T-helper 1 cell treated with Interleukin-12 subunit alpha and Interleukin-12 subunit beta and Interleukin-4 antibody, amounts not matched to agents 30 μg/mL and 1 μg/mL, for 36 hours (primary cell): Measurements from ENCODE around the gene METTL6.
A peak's percentile ranks its signal among the peaks of the same experiment; 100 is the strongest.
"Not testable (repeated sequence)": the region's sequence is repeated elsewhere in the genome, so short reads cannot be mapped to it uniquely, and the experiment has no call there.

Experiments used
- H3K27ac Mint-ChIP-seq: one replicate; pipeline ENCODE4 v1.8.0; 2021; ENCODE audit warnings: mild to moderate bottlenecking, mixed read lengths
- H3K27me3 Mint-ChIP-seq: one replicate; pipeline ENCODE4 v1.8.0; 2021; ENCODE audit warnings: low read depth, mixed read lengths
- H3K36me3 Mint-ChIP-seq: one replicate; pipeline ENCODE4 v1.8.0; 2021; ENCODE audit warnings: low read depth, mixed read lengths
- H3K4me1 Mint-ChIP-seq: one replicate; pipeline ENCODE4 v1.8.0; 2021; ENCODE audit warnings: low read depth, mixed read lengths
- H3K4me3 Mint-ChIP-seq: one replicate; pipeline ENCODE4 v1.8.0; 2021; ENCODE audit warnings: mild to moderate bottlenecking, moderate library complexity, mixed read lengths
- H3K9me3 Mint-ChIP-seq: one replicate; pipeline ENCODE4 v1.8.0; 2021; ENCODE audit warnings: mixed read lengths

METTL6 gene, protein sequence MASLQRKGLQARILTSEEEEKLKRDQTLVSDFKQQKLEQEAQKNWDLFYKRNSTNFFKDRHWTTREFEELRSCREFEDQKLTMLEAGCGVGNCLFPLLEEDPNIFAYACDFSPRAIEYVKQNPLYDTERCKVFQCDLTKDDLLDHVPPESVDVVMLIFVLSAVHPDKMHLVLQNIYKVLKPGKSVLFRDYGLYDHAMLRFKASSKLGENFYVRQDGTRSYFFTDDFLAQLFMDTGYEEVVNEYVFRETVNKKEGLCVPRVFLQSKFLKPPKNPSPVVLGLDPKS

DNA sequence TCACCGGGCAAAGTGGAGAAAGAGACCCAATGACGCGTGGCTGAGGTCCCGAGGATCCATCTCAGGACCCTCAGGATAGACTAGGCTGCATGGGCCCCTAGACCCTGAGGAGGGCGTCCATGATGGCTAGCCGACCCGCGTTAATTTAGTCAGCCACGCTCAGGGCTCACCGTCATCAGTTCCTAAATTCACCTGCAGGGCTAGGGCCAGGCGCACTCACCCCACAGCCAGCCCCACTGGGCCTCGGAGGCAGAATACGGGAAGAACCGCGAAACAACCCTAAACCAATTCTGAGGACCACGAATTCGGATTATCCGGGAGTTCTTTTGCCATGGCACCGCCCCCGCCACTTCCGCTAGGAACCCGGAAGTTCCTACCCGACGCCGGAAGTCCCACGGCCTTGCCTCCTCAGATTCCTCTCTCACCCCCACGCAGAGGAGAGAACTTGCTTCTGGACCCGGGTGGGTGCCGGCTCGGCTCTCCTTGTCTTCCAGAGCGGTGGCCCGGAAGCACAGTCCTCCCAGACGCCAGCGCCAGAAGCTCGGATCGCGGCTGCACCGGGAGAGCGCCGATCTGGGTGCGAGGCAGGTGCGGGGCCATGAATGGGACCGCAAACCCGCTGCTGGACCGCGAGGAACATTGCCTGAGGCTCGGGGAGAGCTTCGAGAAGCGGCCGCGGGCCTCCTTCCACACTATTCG, at the start of gene METTL6, which contains the start of gene EAF1:
Gene METTL6 (minus strand): TSS at position 363 of the 699 bp plus-strand sequence. CDS start 1,033 bp downstream, outside the sequence.
Gene EAF1 (plus strand): TSS at position 417 of the 699 bp plus-strand sequence. CDS start 182 bp downstream, at position 599.
- peak within 1 kb of the TSS; percentile 90 for H3K27ac Mint-ChIP-seq
- peak within 1 kb of the TSS; percentile 96 for H3K4me3 Mint-ChIP-seq
- H3K27me3 Mint-ChIP-seq: no peaks in the 10 kb centered on the region
- peaks cover 45% of the 10 kb centered on the region for H3K4me1 Mint-ChIP-seq
- H3K9me3 Mint-ChIP-seq: peaks cover 3% of the 10 kb centered on the region
- peaks cover 28% of the 10 kb centered on the region for H3K36me3 Mint-ChIP-seq

DNA sequence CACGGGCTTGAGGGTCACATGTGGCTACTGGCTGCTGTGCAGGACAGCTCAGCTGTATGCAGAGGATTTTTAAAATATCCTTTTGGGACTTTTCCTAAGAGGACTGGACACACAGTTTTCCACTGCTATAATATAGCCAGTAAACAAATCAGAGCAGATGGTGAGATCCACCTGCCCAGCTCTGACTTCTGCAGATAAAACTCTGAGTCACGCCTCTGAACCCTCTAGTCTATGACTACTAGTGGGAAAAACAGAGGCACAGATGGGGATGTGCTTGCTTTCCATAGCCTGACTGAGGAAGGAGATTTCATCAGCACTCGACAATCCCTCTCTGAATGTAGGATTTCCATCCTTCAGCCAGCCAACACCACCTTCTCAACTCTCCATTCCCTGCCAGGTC, 49.0 kb upstream of the METTL6 start:
- Mint-ChIP-seq H3K36me3 (no peaks in the 10 kb centered on the region), H3K9me3 (peaks cover 3% of the 10 kb centered on the region), H3K27ac (no peak overlapping the region), H3K4me1 (no peaks in the 10 kb centered on the region), H3K4me3 (no peak overlapping the region), H3K27me3 (peaks cover 10% of the 10 kb centered on the region)

DNA sequence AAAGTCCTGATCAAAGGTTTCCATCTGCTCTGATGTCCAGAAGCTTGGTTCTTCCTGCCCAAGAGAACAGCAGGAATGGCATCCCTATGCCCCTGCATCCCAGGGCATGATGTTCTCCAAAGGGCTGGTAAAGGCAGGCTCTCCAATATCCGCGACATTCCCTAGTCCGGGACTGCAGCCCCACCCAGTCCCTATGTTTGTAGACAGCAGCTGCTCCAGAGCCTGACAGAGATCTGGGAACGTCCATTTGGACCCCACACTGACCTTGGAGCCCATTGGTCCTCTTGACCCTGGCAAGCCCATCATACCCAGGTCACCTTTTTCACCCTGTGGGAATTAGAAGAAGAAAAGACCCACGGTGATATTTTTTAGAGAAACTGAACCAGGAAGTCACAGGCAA, 47.8 kb upstream of the METTL6 start:
- no peaks in the 10 kb centered on the region for H3K9me3 Mint-ChIP-seq

DNA sequence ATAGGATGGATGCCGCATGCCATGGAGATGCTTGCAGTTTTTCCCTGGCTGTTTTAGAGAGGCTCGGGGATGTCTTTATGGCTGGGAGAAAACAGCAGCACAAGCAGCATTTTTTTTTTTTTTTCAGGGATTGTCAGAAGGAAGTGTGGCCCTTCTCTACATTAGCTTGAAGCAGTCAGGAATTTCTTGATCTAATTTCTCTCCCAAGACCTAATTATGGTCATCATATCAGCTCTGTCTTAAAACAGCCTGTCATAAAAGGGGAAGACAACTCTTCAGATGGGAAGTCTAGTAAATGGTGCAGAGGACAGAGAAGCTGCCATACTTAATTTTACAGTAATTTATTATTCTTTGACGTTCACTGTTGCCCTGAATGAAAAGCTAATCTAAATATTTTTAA, 44.5 kb upstream of the METTL6 start:
- no peak overlapping the region for H3K27ac Mint-ChIP-seq
- H3K4me3 Mint-ChIP-seq: no peak overlapping the region
- no peaks in the 10 kb centered on the region for H3K9me3 Mint-ChIP-seq
- peaks cover 9% of the 10 kb centered on the region for H3K27me3 Mint-ChIP-seq
- no peaks in the 10 kb centered on the region for H3K36me3 Mint-ChIP-seq
- H3K4me1 Mint-ChIP-seq: no peaks in the 10 kb centered on the region

More for the DNA sequence above, 47.8 kb upstream of the METTL6 start:
- H3K27me3 Mint-ChIP-seq: peaks cover 9% of the 10 kb centered on the region
- H3K27ac Mint-ChIP-seq: no peak overlapping the region
- H3K36me3 Mint-ChIP-seq: no peaks in the 10 kb centered on the region
- no peak overlapping the region for H3K4me3 Mint-ChIP-seq
- no peaks in the 10 kb centered on the region for H3K4me1 Mint-ChIP-seq

DNA sequence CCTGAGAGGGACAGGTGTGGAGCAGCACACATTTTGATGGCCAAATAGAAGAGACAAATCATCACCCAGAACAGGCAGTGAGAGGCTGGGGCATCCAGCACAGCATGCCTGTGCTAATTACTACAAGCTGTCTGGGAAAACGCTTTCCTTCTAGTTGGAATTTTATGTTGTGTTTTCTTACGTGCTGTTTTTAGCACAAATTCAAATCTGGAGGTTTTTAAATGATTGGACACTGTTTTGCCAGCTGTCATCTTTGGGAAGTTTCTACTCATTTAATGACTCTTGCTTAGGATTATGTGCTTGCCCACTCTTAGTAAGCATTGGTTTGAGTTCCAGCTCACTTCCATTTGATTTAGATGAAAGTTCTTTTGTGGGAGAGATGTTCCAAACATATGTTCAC, 43.5 kb upstream of the METTL6 start:
- Mint-ChIP-seq H3K4me3 (no peak overlapping the region), H3K9me3 (no peaks in the 10 kb centered on the region), H3K4me1 (no peaks in the 10 kb centered on the region), H3K36me3 (no peaks in the 10 kb centered on the region), H3K27me3 (peaks cover 9% of the 10 kb centered on the region), H3K27ac (no peak overlapping the region)

DNA sequence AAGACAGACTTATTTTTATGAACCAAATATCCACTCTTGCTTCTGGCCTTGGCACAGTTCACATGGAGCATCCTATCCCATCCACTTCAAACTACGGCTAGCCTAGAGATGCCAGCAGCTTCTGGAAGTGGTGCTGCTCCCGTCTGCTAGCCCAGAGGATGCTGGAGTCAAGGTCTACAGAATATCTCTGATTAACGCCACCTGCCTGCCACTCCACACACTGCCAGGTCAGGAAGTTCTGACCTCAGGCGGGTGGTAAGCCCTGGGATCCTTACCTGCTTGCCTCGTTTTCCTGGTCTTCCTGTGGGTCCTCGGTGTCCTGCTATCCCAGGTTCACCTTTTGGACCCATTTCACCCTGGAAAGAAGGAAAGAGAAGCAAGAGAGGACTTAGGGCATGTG, 42.9 kb upstream of the METTL6 start:
- no peaks in the 10 kb centered on the region for H3K36me3 Mint-ChIP-seq
- H3K4me1 Mint-ChIP-seq: no peaks in the 10 kb centered on the region

DNA sequence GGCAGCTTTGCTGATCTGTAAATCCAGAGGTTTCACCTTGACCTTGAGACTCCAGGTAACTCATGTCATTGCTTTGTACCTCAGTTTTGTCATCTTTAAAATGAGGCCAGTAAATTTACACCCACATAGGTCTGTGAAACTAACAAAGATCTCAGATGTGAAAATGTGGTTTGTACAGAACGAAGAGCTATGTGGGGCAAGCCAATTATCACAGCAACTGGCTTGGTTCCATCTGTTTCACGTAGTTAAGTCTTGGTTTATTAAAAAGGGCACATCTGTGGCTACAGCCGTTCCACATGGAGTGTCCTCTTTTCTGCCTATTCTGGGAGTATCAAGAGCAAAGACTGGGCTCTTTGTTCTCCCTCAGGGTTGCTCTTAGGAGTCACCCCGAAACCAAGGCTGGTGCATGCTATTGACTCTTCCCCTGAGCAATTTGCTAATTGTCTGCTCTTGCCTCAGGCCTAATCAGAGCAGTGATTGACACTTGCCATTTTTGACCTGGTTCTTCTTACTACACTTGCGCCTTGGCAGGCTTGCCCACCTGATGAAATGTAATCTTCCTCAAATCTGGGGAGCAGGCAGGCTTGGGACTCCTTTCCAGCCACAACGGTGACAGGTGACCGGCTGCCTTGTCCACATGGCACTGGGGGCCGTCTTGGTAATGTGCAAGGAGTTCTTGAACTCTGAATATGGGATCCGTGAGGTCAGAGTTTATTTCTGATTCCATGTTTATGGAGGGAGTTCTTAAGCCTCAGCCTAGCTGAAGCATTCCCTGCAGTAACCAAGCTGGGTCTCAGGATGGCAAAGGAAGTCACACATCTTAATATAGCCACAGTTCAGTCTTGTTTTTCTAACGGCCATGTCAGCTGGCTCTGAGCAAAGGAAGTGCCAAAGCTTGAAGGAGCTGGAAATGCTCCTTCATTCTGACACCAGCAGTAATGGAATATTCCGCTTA, 40.2 kb upstream of the METTL6 start:
- H3K27ac Mint-ChIP-seq: no peak overlapping the region
- H3K4me1 Mint-ChIP-seq: peaks cover 4% of the 10 kb centered on the region
- no peaks in the 10 kb centered on the region for H3K9me3 Mint-ChIP-seq
- peaks cover 9% of the 10 kb centered on the region for H3K27me3 Mint-ChIP-seq
- no peaks in the 10 kb centered on the region for H3K36me3 Mint-ChIP-seq
- no peak overlapping the region for H3K4me3 Mint-ChIP-seq

More for the DNA sequence above, 42.9 kb upstream of the METTL6 start:
- no peaks in the 10 kb centered on the region for H3K9me3 Mint-ChIP-seq
- no peak overlapping the region for H3K27ac Mint-ChIP-seq
- H3K4me3 Mint-ChIP-seq: no peak overlapping the region
- peaks cover 9% of the 10 kb centered on the region for H3K27me3 Mint-ChIP-seq

DNA sequence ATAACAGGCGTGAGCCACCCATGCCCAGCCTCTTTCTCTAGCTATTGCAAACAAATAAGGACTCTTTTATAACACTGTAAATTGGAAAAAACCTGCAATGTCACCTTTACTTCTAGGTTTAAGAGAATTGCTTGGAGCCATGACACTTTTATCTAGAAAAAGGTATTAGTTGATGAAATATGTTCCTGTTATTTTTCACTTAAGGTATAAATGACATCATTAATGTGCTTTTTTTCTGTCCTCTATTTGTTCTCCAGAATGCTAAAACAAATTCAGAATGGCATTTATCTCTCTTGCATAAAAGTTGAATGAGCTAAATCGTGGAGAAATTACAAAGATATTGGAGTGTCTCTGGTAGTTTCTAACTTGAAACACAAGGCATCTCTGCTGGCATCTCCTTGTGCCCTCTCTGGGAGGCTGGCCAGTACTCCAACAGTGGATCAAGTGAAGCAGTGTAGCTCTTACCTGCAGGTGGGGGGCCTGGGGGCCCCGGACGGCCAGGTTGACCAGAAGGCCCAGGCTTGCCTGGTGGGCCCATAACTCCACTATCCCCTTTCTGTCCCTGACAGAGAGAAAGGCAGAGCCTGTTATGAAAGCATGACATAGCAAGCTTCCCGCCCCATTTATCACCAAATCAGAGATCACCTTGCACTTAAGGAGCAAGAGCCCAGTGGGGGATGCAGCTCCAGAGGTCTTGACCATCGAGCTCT, 38.7 kb upstream of the METTL6 start:
- Mint-ChIP-seq H3K27me3 (peaks cover 3% of the 10 kb centered on the region), H3K27ac (no peak overlapping the region), H3K9me3 (no peaks in the 10 kb centered on the region), H3K4me1 (peaks cover 14% of the 10 kb centered on the region), H3K36me3 (no peaks in the 10 kb centered on the region), H3K4me3 (no peak overlapping the region)

DNA sequence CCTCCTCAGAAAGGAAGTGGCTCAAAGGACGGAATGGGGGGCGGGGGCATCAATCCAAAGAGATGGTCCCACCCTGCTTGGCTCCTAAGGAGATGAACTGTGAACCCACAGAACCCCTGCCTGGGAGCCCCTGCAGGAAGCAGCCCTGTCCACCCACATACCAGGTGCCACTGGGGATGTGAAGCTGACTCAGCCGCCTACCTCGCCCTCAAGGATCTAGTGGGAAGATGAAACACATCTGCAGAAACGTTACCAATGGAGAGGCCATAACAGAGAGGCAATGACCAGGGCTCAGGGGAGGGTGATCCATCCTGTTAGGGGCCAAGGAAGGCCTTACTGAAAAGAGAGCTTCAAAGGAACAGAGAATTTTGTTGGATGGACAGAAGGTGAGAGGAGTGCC, 35.1 kb upstream of the METTL6 start:
- peaks cover 3% of the 10 kb centered on the region for H3K36me3 Mint-ChIP-seq
- no peak overlapping the region for H3K4me3 Mint-ChIP-seq
- no peaks in the 10 kb centered on the region for H3K9me3 Mint-ChIP-seq

DNA sequence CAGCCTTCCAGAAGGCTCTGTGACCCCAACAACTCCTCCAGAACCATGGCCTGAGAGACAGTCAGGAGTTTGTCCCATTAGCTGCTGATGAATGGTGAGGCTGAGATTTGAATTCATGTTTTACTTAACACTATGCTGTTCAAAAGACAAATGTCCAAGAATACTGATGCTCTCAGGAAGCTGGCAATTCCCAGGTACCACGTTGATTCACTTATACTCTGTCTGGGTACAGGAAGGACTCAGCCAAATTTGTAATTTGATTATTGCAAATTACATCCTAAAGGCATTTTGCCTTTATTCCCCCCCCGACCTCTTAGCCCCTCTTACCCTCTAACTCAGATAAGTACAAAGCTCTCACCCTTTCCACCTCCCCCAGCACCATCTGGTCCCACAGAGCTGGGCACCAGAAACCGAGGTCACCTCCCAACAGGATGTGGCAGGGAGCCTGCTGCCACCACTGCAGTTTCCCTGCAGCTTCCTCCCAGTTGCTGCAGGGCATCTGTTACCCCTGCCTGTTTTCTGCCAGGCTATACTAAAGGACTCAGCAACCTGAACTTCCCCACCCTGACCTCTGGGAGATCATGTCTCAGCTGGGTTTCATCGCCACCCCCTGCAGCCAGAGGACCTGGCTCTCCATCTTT, 33.7 kb upstream of the METTL6 start:
- H3K9me3 Mint-ChIP-seq: no peaks in the 10 kb centered on the region
- no peak overlapping the region for H3K4me3 Mint-ChIP-seq
- H3K27ac Mint-ChIP-seq: peak overlapping the region; percentile 63
- H3K36me3 Mint-ChIP-seq: peaks cover 3% of the 10 kb centered on the region
- H3K27me3 Mint-ChIP-seq: no peaks in the 10 kb centered on the region
- H3K4me1 Mint-ChIP-seq: peaks cover 19% of the 10 kb centered on the region

More for the DNA sequence above, 35.1 kb upstream of the METTL6 start:
- H3K27me3 Mint-ChIP-seq: no peaks in the 10 kb centered on the region
- peaks cover 19% of the 10 kb centered on the region for H3K4me1 Mint-ChIP-seq
- peak overlapping the region; percentile 8 for H3K27ac Mint-ChIP-seq

DNA sequence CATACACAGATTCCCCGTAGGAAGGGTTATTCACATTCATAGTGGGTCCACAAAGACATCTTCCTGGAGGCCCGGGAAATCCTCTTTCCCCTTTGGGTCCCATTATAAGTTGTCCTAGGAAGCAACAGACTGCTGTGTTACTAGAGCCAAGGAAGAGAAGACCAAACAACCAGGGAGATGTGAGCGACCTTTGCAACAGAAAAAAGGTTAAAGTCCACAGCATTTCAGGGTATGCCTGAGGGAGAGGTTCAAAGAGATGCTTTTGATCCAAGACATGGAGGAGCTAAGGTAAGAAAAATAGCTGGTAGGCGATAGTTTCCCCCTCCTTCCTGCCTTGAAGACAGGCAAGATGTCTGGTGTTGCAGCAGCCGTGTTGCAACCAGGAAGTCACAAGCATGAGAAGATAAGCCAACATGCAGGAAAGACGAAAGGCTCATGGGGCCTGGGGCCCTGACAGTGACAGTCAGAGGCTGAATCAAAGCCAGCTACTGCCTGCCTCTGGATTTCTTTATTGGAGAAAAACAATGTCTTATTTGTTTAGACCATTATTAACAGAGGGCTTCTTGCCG, 31.0 kb upstream of the METTL6 start:
- H3K4me3 Mint-ChIP-seq: no peak overlapping the region
- no peaks in the 10 kb centered on the region for H3K27me3 Mint-ChIP-seq
- peaks cover 19% of the 10 kb centered on the region for H3K4me1 Mint-ChIP-seq
- no peaks in the 10 kb centered on the region for H3K9me3 Mint-ChIP-seq
- H3K36me3 Mint-ChIP-seq: peaks cover 3% of the 10 kb centered on the region
- H3K27ac Mint-ChIP-seq: no peak overlapping the region

DNA sequence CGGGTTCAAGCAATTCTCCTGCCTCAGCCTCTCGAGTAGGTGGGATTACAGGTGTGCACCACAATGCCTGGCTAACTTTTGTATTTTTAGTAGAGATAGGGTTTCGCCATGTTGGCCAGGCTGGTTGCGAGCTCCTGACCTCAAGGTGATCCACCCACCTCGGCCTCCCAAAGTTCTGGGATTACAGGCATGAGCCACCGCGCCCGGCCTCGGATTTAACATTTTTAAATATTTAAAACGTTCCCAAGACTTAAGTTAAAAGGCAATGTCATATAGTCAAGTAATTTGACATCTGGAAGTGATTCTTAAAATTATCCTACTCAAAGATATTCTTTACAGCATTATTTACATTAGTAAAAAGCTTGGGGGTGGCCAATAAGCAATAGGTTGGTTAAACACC, 29.6 kb upstream of the METTL6 start:
- H3K4me3 Mint-ChIP-seq: not testable (repeated sequence)

DNA sequence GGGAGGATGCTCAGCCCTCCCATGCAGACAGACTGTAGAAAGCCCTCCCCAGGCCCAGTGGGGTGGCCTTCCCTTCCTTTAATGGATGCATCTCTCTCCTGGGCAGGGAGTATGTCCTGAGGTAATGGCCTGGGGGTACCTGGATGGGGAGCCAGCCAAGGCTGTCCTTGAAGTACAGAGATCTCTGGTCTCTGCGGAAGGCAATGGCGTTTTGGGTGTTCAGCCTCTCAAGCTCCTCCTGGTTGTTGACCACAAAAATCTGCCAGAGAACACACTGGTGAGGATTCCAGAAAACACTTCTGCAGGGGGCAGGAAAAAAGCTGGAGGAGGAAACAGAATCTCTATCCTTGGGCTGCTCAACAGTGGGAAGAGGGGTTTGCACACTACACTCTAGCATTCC, 29.0 kb upstream of the METTL6 start:
- H3K4me1 Mint-ChIP-seq: peaks cover 8% of the 10 kb centered on the region
- no peaks in the 10 kb centered on the region for H3K27me3 Mint-ChIP-seq
- H3K4me3 Mint-ChIP-seq: no peak overlapping the region
- no peak overlapping the region for H3K27ac Mint-ChIP-seq
- H3K36me3 Mint-ChIP-seq: peaks cover 3% of the 10 kb centered on the region
- no peaks in the 10 kb centered on the region for H3K9me3 Mint-ChIP-seq

More for the DNA sequence above, 29.6 kb upstream of the METTL6 start:
- H3K36me3 Mint-ChIP-seq, H3K27me3 Mint-ChIP-seq, H3K27ac Mint-ChIP-seq, H3K9me3 Mint-ChIP-seq: not testable (repeated sequence)
- H3K4me1 Mint-ChIP-seq: peaks cover 11% of the 10 kb centered on the region
